ENCODE measurements around the gene EFCAB11. TPM values are rescaled to one million over a fixed set of nuclear protein-coding genes. Genes with fewer than 3 reads are reported as not detected.

EFCAB11 gene
- total and polyA plus RNA-seq, 2 donors (not counting 3 experiments of a cell fraction or from before 2014, with no cell fraction given): 2.8 to 6.3 TPM

DNA sequence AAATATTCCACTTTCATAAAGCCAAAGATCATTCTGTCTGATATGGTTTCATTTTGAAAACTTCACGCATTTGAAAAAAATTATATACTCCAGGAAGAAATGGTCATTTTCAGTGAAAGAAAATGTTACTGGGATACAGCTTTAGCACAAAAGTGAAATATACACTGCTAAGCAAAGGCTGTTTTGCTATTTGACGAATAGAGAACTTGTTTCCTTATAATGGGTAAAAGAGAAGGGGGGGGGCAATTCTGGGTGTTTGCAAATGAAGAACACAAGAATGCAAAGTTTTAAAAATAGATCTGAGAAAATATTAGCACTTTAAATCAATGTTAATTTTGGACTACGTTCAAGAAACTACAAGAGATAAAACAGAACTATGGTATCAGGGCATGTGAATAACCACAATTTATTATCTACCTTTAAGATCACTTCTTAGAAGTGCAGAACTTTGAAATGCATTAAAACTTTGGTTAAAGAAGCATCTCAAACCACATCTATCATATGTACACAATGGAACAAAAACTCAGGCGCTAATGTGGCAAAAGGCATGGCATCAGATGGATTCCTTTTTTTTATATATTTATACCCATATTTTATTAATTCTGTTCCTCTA is 51.1 kb downstream of the EFCAB11 start:
- CTCF ChIA-PET: interaction anchor here (0.6 to 1.6 kb wide), 3 partner anchors 57 to 876 kb away, joined by 3 to 6 read pairs (median 5); no protein-coding TSS in a partner anchor
- H3K9me1 ChIP-seq (replicated peaks; ENCODE audit: control insufficient read depth, extremely low read depth, insufficient read depth, low read length): no peaks in the 10 kb centered on the region
- no peak for TF ChIP-seq FOS (IDR thresholded peaks at IDR 0.05; ENCODE audit: borderline replicate concordance, insufficient read depth, low read length)
- TF ChIP-seq MAX (IDR thresholded peaks at IDR 0.05; ENCODE audit: insufficient read depth, insufficient read length): no peak
- no peak for TF ChIP-seq POLR2A (IDR thresholded peaks at IDR 0.05; ENCODE audit: low read depth, low read length)
- no peak for TF ChIP-seq GATA2 (IDR thresholded peaks at IDR 0.05; ENCODE audit: insufficient read depth, insufficient read length, low read depth, low read length)
- no peak for TF ChIP-seq JUN (IDR thresholded peaks at IDR 0.05; ENCODE audit: borderline replicate concordance, insufficient read depth, insufficient read length, low read depth)
- H3K27ac ChIP-seq (ENCODE audit: insufficient read depth, low read depth, low read length): no peak overlapping the region
- H3K4me1 ChIP-seq (ENCODE audit: control insufficient read depth, extremely low read depth, insufficient read depth, low read length): no peaks in the 10 kb centered on the region
- H3K9ac ChIP-seq (replicated peaks; ENCODE audit: extremely low read depth, insufficient read depth, low read length): no peak overlapping the region
- DNase-seq (ENCODE audit: low read depth, low spot score) (no peak), FAIRE-seq (no peak)
- no TSS peak for BruUV-seq (replicated peaks)
- H3K4me3 ChIP-seq (replicated peaks in 1 of 3; ENCODE audit: insufficient read depth in 1 of 3, low read depth in 1 of 3, low read length in 3 of 3): no peak overlapping the region
- H3K36me3 ChIP-seq (ENCODE audit: control insufficient read depth in 2 of 2, extremely low read depth in 1 of 2, insufficient read depth in 2 of 2, low read length in 2 of 2): no peaks in the 10 kb centered on the region
- POLR2A ChIA-PET: no interaction called here
- H2AFZ ChIP-seq (ENCODE audit: low read depth, low read length): no peak overlapping the region
- H3K9me3 ChIP-seq (replicated peaks; ENCODE audit: control insufficient read depth, insufficient read depth, low read length): no peaks in the 10 kb centered on the region
- H3K4me2 ChIP-seq (ENCODE audit: insufficient read depth, low read length): no peak overlapping the region
- dilution Hi-C loops (cut with MboI; ENCODE audit: extremely low pct_ligation_motif_present, low sequenced_read_pairs): no loop called here
- intact Hi-C loops (cut with micrococcal nuclease): no loop called here
- no peaks in the 10 kb centered on the region for H4K20me1 ChIP-seq (replicated peaks; ENCODE audit: control insufficient read depth, extremely low read depth, insufficient read depth, low read length)
- H3K79me2 ChIP-seq (ENCODE audit: control insufficient read depth, insufficient read depth, low read length): no peaks in the 10 kb centered on the region
- H3K27me3 ChIP-seq (ENCODE audit: control insufficient read depth in 2 of 2, insufficient read depth in 2 of 2, low read length in 2 of 2): no peaks in the 10 kb centered on the region

DNA sequence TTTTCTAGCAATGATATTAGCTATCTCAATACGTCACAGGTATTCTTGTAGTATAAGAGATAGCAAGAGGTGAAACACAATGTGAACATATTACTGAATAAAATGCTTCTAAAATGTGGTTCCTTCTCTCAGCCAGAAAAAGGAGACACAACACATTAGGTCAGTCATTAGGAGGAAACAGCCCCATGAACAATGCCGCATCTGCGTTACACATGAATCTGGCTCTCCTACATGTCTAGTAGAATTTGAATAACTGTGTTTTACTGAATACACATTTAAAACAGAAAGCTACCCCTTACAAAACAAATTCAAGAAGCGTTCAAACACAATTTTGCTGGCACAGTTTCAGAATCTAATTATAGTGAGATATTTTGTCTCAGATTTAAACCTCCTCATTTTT is 51.6 kb downstream of the EFCAB11 start:
- DNase-seq (ENCODE audit: low read depth, low spot score): peak; percentile 21
- no peaks in the 10 kb centered on the region for H3K27me3 ChIP-seq (ENCODE audit: control insufficient read depth in 2 of 2, insufficient read depth in 2 of 2, low read length in 2 of 2)
- no peak for TF ChIP-seq FOS (IDR thresholded peaks at IDR 0.05; ENCODE audit: borderline replicate concordance, insufficient read depth, low read length)
- no peak for TF ChIP-seq JUN (IDR thresholded peaks at IDR 0.05; ENCODE audit: borderline replicate concordance, insufficient read depth, insufficient read length, low read depth)
- no peak for TF ChIP-seq MYC (IDR thresholded peaks at IDR 0.05; ENCODE audit: low read depth, low read length)
- no peak for TF ChIP-seq POLR2A (IDR thresholded peaks at IDR 0.05; ENCODE audit: low read depth, low read length)
- TF ChIP-seq GATA2 (IDR thresholded peaks at IDR 0.05; ENCODE audit: insufficient read depth, insufficient read length, low read depth, low read length): no peak
- TF ChIP-seq MAX (IDR thresholded peaks at IDR 0.05; ENCODE audit: insufficient read depth, insufficient read length): no peak
- no peak for TF ChIP-seq EZH2 (IDR thresholded peaks at IDR 0.05; ENCODE audit: borderline replicate concordance, low read depth, low read length, severe bottlenecking)
- no peak for TF ChIP-seq POLR2AphosphoS5 (IDR thresholded peaks at IDR 0.05; ENCODE audit: insufficient read depth, low read depth, low read length)
- TF ChIP-seq, protein P1, sequence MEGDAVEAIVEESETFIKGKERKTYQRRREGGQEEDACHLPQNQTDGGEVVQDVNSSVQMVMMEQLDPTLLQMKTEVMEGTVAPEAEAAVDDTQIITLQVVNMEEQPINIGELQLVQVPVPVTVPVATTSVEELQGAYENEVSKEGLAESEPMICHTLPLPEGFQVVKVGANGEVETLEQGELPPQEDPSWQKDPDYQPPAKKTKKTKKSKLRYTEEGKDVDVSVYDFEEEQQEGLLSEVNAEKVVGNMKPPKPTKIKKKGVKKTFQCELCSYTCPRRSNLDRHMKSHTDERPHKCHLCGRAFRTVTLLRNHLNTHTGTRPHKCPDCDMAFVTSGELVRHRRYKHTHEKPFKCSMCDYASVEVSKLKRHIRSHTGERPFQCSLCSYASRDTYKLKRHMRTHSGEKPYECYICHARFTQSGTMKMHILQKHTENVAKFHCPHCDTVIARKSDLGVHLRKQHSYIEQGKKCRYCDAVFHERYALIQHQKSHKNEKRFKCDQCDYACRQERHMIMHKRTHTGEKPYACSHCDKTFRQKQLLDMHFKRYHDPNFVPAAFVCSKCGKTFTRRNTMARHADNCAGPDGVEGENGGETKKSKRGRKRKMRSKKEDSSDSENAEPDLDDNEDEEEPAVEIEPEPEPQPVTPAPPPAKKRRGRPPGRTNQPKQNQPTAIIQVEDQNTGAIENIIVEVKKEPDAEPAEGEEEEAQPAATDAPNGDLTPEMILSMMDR (IDR thresholded peaks at IDR 0.05; ENCODE audit: extremely low read depth in 1 of 2, insufficient read depth in 1 of 2, low read depth in 1 of 2, low read length in 2 of 2): no peak
- ChIA-PET CTCF (interaction anchor here (0.6 to 1.6 kb wide), 3 partner anchors 57 to 875 kb away, joined by 3 to 6 read pairs (median 5); no protein-coding TSS in a partner anchor), POLR2A (no interaction called here)
- no peaks in the 10 kb centered on the region for H4K20me1 ChIP-seq (replicated peaks; ENCODE audit: control insufficient read depth, extremely low read depth, insufficient read depth, low read length)
- intact Hi-C loops (cut with micrococcal nuclease) (no loop called here), dilution Hi-C loops (cut with MboI; ENCODE audit: extremely low pct_ligation_motif_present, low sequenced_read_pairs) (no loop called here)
- no peak overlapping the region for H2AFZ ChIP-seq (ENCODE audit: low read depth, low read length)
- H3K36me3 ChIP-seq (ENCODE audit: control insufficient read depth in 2 of 2, extremely low read depth in 1 of 2, insufficient read depth in 2 of 2, low read length in 2 of 2): no peaks in the 10 kb centered on the region
- H3K9me1 ChIP-seq (replicated peaks; ENCODE audit: control insufficient read depth, extremely low read depth, insufficient read depth, low read length): no peaks in the 10 kb centered on the region
- H3K79me2 ChIP-seq (ENCODE audit: control insufficient read depth, insufficient read depth, low read length): no peaks in the 10 kb centered on the region
- no peak for FAIRE-seq
- H3K4me2 ChIP-seq (ENCODE audit: insufficient read depth, low read length): no peak overlapping the region
- no peaks in the 10 kb centered on the region for H3K4me1 ChIP-seq (ENCODE audit: control insufficient read depth, extremely low read depth, insufficient read depth, low read length)
- no peak overlapping the region for H3K4me3 ChIP-seq (replicated peaks in 1 of 3; ENCODE audit: insufficient read depth in 1 of 3, low read depth in 1 of 3, low read length in 3 of 3)
- no peaks in the 10 kb centered on the region for H3K9me3 ChIP-seq (replicated peaks; ENCODE audit: control insufficient read depth, insufficient read depth, low read length)
- no peak overlapping the region for H3K27ac ChIP-seq (ENCODE audit: insufficient read depth, low read depth, low read length)
- no peak overlapping the region for H3K9ac ChIP-seq (replicated peaks; ENCODE audit: extremely low read depth, insufficient read depth, low read length)
- no TSS peak for BruUV-seq (replicated peaks)

All from endothelial cell of umbilical vein (primary cell).